ENCODE results near the gene KIF21B.

- TF ChIP-seq CTCF (IDR thresholded peaks at IDR 0.05; ENCODE audit: borderline replicate concordance, extremely low read depth, low read length, poor library complexity, severe bottlenecking) (no peak), EZH2 (IDR thresholded peaks at IDR 0.05; ENCODE audit: borderline replicate concordance, low read depth, low read length, severe bottlenecking) (no peak)
Measured at GRCh38 chr1:201059871-201060555, 36.5 kb upstream of the KIF21B start.

Measured in DND-41 (cell line).